Testis (tissue), 3 donors: ENCODE measurements around the gene RTCB. TPM values are rescaled to one million over a fixed set of nuclear protein-coding genes. Genes with fewer than 3 reads are reported as not detected.

Source experiments
- DNase-seq: peaks from one replicate; pipeline ENCODE4 v3.0.0-alpha.2; 2019
- H3K27ac ChIP-seq, 2 donors: fragments of 200-600 bp; sonication (generic); one replicate each; pipeline ENCODE4 v1.5.1; 2019
- H3K27me3 ChIP-seq: fragments of 200-600 bp; sonication (generic); one replicate; pipeline ENCODE4 v1.5.1; 2019
- H3K36me3 ChIP-seq: fragments of 200-600 bp; sonication (generic); one replicate; pipeline ENCODE4 v1.5.1; 2017; ENCODE audit warnings: low read depth; ENCODE audit errors: missing control alignments
- H3K4me1 ChIP-seq: fragments of 200-600 bp; sonication (generic); one replicate; pipeline ENCODE4 v1.5.1; 2019
- H3K4me3 ChIP-seq, 2 donors: fragments of 200-600 bp; sonication (generic); one replicate each; pipeline ENCODE4 v1.5.1; 2017 to 2019
- H3K9me3 ChIP-seq: fragments of 200-600 bp; sonication (generic); one replicate; pipeline ENCODE4 v1.5.1; 2017
- POLR2A ChIP-seq: fragments of 450-650 bp; IDR thresholded peaks from one replicate; pipeline ENCODE4 v1.6.1; 2017; ENCODE audit warnings: antibody characterized with exemption, mild to moderate bottlenecking, moderate library complexity
- WGBS, 2 donors: methylation state at CpG; one replicate each; pipeline ENCODE4 v1.1.5; 2018; 5-methylcytosine and 5-hydroxymethylcytosine counted together
- intact Hi-C: fragments of 100-400 bp; cut with DNase I; formaldehyde crosslinking; loops from one replicate; pipeline ENCODE4 v1.15.1; 2023; ENCODE audit warnings: low total_unique reads
- polyA plus RNA-seq: library from polyadenylated mRNA; stranded (reverse); fragments of 350-450 nt; fragmentation: Illumina TruSeq; extraction: RNeasy Lipid Tissue Mini Kit (QIAGEN cat#74804); gene quantifications from one replicate; pipeline ENCODE4 v1.2.3, GENCODE V29; 2014; ENCODE audit warnings: low read depth, low replicate concordance; ENCODE audit not compliant: insufficient read depth
- total RNA-seq, 2 donors: library from RNA; depleted of rRNA; stranded (reverse); fragments of >200 nt; gene quantifications; one replicate each; pipeline ENCODE4 v1.2.3, GENCODE V29; 2016
- TF ChIP-seq, protein P1 (sequence below), 3 experiments: fragments of 450-650 bp in 2 of 3; fragments of 200-600 bp in 1 of 3; sonication (generic) in 1 of 3; IDR thresholded peaks; one replicate each; pipeline ENCODE4 v1.5.1; 2016 to 2019; ENCODE audit warnings: antibody characterized with exemption in 3 of 3, mild to moderate bottlenecking in 2 of 3, moderate library complexity in 1 of 3

Gene RTCB
- total and polyA plus RNA-seq, 3 donors from 2014 or later: 62.1 to 100 (median 68.0) TPM

- Histone ChIP-seq H3K4me1 (no peaks in the 10 kb centered on the region), H3K4me3 (no peak overlapping the region), H3K27me3 (no peaks in the 10 kb centered on the region), H3K36me3 (no peaks in the 10 kb centered on the region), H3K27ac (no peak overlapping the region), H3K9me3 (no peaks in the 10 kb centered on the region)
- 42 to 57% methylated on average over 2 of the region's 2 CpGs for WGBS, 2 donors
- TF ChIP-seq, protein P1, sequence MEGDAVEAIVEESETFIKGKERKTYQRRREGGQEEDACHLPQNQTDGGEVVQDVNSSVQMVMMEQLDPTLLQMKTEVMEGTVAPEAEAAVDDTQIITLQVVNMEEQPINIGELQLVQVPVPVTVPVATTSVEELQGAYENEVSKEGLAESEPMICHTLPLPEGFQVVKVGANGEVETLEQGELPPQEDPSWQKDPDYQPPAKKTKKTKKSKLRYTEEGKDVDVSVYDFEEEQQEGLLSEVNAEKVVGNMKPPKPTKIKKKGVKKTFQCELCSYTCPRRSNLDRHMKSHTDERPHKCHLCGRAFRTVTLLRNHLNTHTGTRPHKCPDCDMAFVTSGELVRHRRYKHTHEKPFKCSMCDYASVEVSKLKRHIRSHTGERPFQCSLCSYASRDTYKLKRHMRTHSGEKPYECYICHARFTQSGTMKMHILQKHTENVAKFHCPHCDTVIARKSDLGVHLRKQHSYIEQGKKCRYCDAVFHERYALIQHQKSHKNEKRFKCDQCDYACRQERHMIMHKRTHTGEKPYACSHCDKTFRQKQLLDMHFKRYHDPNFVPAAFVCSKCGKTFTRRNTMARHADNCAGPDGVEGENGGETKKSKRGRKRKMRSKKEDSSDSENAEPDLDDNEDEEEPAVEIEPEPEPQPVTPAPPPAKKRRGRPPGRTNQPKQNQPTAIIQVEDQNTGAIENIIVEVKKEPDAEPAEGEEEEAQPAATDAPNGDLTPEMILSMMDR (IDR thresholded peaks at IDR 0.05): no peak
- TF ChIP-seq POLR2A: no peak
- intact Hi-C loops: no loop called here
- DNase-seq: no peak
These were observed 9.4 kb upstream of the RTCB start for GRCh38 chr22:32421484-32421883.

GRCh38 chr22:32417906-32418305 is 5.9 kb upstream of the RTCB start:
- Histone ChIP-seq H3K4me1 (no peaks in the 10 kb centered on the region), H3K4me3 (no peak overlapping the region), H3K27me3 (no peaks in the 10 kb centered on the region), H3K36me3 (no peaks in the 10 kb centered on the region), H3K9me3 (no peaks in the 10 kb centered on the region), H3K27ac (no peak overlapping the region)
- intact Hi-C loops: no loop called here
- TF ChIP-seq POLR2A: no peak
- TF ChIP-seq, protein P1 (IDR thresholded peaks at IDR 0.05): no peak
- DNase-seq: no peak
- WGBS, 2 donors: 82 to 85% methylated on average over 4 of the region's 4 CpGs

GRCh38 chr22:32416556-32417085 is 4.6 kb upstream of the RTCB start:
- Histone ChIP-seq H3K9me3 (no peaks in the 10 kb centered on the region), H3K4me3 (no peak overlapping the region), H3K27ac (no peak overlapping the region), H3K36me3 (no peaks in the 10 kb centered on the region), H3K4me1 (no peaks in the 10 kb centered on the region), H3K27me3 (no peaks in the 10 kb centered on the region)
- DNase-seq: no peak
- 85 to 87% methylated on average over 9 of the region's 9 CpGs for WGBS, 2 donors
- TF ChIP-seq, protein P1 (IDR thresholded peaks at IDR 0.05): no peak
- TF ChIP-seq POLR2A: no peak
- intact Hi-C loops: no loop called here

- DNase-seq: no peak
- 67 to 79% methylated on average over 7 of the region's 7 CpGs for WGBS, 2 donors
- TF ChIP-seq, protein P1 (IDR thresholded peaks at IDR 0.05): no peak
- TF ChIP-seq POLR2A: no peak
- Histone ChIP-seq H3K27ac (no peak overlapping the region), H3K9me3 (no peaks in the 10 kb centered on the region), H3K36me3 (no peaks in the 10 kb centered on the region), H3K27me3 (no peaks in the 10 kb centered on the region), H3K4me3 (no peak overlapping the region), H3K4me1 (peaks cover 13% of the 10 kb centered on the region)
- intact Hi-C loops: no loop called here
These were observed 2.1 kb upstream of the RTCB start for GRCh38 chr22:32414191-32414590.

DNA sequence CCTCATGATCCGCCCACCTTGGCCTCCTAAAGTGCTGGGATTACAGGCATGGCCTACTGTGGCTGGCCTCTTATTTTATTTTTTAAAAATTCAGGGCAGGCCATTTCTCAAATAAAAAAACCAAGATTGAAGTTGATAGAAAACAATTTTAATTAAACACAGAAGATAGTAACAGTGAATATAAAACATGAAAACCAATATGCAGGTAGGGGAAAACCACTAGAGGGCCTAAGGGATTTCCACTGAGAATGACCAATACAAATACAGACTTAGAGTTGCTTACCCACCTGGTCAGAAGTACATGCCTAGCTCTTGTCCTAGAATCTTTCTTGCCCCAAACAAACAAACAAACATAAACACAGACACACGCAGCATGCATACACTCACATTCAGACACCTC is 1.7 kb upstream of the RTCB start:
- Histone ChIP-seq H3K36me3 (no peaks in the 10 kb centered on the region), H3K9me3 (no peaks in the 10 kb centered on the region), H3K27ac (no peak overlapping the region), H3K27me3 (no peaks in the 10 kb centered on the region), H3K4me3 (no peak overlapping the region), H3K4me1 (peaks cover 13% of the 10 kb centered on the region)
- TF ChIP-seq, protein P1 (IDR thresholded peaks at IDR 0.05): peak in 1 of 3 experiments; percentile 22
- no peak for TF ChIP-seq POLR2A
- WGBS, 2 donors: 88 to 97% methylated on average over 2 of the region's 2 CpGs
- intact Hi-C loops: no loop called here
- DNase-seq: no peak
